Panc1 (cell line): ENCODE results near the gene ACSS1. TPM values are rescaled to one million over a fixed set of nuclear protein-coding genes. Genes with fewer than 3 reads are reported as not detected.

Source experiments
- ATAC-seq: fragments of 200-7000 bp; cut with Tn5 transposase; 2 replicates; pipeline ENCODE4 v1.9.1; 2020; ENCODE audit warnings: mild to moderate bottlenecking, moderate library complexity
- BruUV-seq: library from RNA; stranded (reverse); fragments of 400-500 nt; replicated peaks from 2 replicates; lab custom pipeline; 2021; lab: Mats Ljungman, UMichigan
- CTCF ChIA-PET: fragments of 300-600 bp; sonication (Branson Sonifier 250); formaldehyde crosslinking; loops from one replicate; lab custom pipeline; 2022; ENCODE audit warnings: antibody characterized with exemption; lab: Charles Lee
- POLR2A ChIA-PET: fragments of 300-600 bp; sonication (Branson Sonifier 250); formaldehyde crosslinking; loops from one replicate; lab custom pipeline; 2022; ENCODE audit warnings: antibody characterized with exemption; lab: Charles Lee
- DNase-seq: peaks from one replicate; pipeline ENCODE4 v3.0.0-alpha.2; 2010; ENCODE audit warnings: low read depth, low spot score
- H3K27ac ChIP-seq: 2 replicates; pipeline ENCODE4 v1.5.1; 2011; ENCODE audit warnings: mild to moderate bottlenecking, low read length, inconsistent platforms
- H3K27me3 ChIP-seq: fragments of 200-500 bp; sonication (Bioruptor generic); 2 replicates; pipeline ENCODE4 v1.6.0; 2014; ENCODE audit warnings: low read length, inconsistent platforms; ENCODE audit not compliant: control insufficient read depth, insufficient read depth
- H3K36me3 ChIP-seq: fragments of 200-500 bp; sonication (Bioruptor generic); 2 replicates; pipeline ENCODE4 v1.5.1; 2014; ENCODE audit warnings: inconsistent platforms, mild to moderate bottlenecking, low read length, moderate library complexity; ENCODE audit not compliant: control insufficient read depth, insufficient read depth
- H3K4me1 ChIP-seq: 2 replicates; pipeline ENCODE4 v1.5.1; 2011; ENCODE audit warnings: inconsistent platforms, mild to moderate bottlenecking, low read length, moderate library complexity; ENCODE audit not compliant: control insufficient read depth, insufficient read depth
- H3K4me3 ChIP-seq, 2 experiments: 2 replicates each; pipeline ENCODE4 v1.5.1; 2011 to 2012; ENCODE audit warnings: low read depth in 2 of 2, low read length in 2 of 2, mild to moderate bottlenecking in 2 of 2, inconsistent platforms in 1 of 2, moderate library complexity in 1 of 2
- H3K9me3 ChIP-seq: fragments of 200-500 bp; sonication (Bioruptor generic); 2 replicates; pipeline ENCODE4 v1.5.1; 2014; ENCODE audit warnings: low read depth, mild to moderate bottlenecking, inconsistent platforms, low read length, moderate library complexity; ENCODE audit not compliant: control insufficient read depth, insufficient read depth
- POLR2AphosphoS5 ChIP-seq: IDR thresholded peaks from 2 replicates; pipeline ENCODE4 v1.6.1; 2012; ENCODE audit warnings: mild to moderate bottlenecking, low read depth, low read length, moderate library complexity
- SIN3A ChIP-seq: IDR thresholded peaks from 2 replicates; pipeline ENCODE4 v1.6.1; 2012; ENCODE audit warnings: low read depth, mild to moderate bottlenecking, low read length, moderate library complexity, borderline replicate concordance; ENCODE audit not compliant: insufficient read depth
- TCF7L2 ChIP-seq: IDR thresholded peaks from 2 replicates; pipeline ENCODE4 v1.6.1; 2011; ENCODE audit warnings: mild to moderate bottlenecking, low read depth, low read length, inconsistent platforms
- in situ Hi-C: cut with HindIII; loops from 2 replicates; pipeline ENCODE4 v1.10.0; 2016; ENCODE audit warnings: low sequenced_read_pairs, low pct_unique_long_range_greater_than_20kb
- intact Hi-C: fragments of 100-400 bp; cut with micrococcal nuclease; formaldehyde crosslinking; loops from one replicate; pipeline ENCODE4 v1.10.0; 2022; ENCODE audit not compliant: unreplicated experiment
- total RNA-seq: library from RNA; stranded (reverse); gene quantifications from one replicate; pipeline ENCODE4 v1.2.1, GENCODE V29; 2021; ENCODE audit not compliant: unreplicated experiment
- TF ChIP-seq, protein P1 (sequence below), 2 experiments: IDR thresholded peaks; 2 replicates each; pipeline ENCODE4 v1.6.1; 2011 to 2012; ENCODE audit warnings: low read depth in 2 of 2, control low read depth in 1 of 2, low read length in 1 of 2, mild to moderate bottlenecking in 1 of 2, moderate library complexity in 1 of 2; ENCODE audit not compliant: insufficient read depth in 1 of 2
- TF ChIP-seq, protein P2 (sequence below): fragments of 450-650 bp; IDR thresholded peaks from 2 replicates; pipeline ENCODE4 v1.5.1; 2017; ENCODE audit warnings: mild to moderate bottlenecking

Gene ACSS1
- total RNA-seq, 1 experiment from 2014 or later, result 32.2 TPM

DNA sequence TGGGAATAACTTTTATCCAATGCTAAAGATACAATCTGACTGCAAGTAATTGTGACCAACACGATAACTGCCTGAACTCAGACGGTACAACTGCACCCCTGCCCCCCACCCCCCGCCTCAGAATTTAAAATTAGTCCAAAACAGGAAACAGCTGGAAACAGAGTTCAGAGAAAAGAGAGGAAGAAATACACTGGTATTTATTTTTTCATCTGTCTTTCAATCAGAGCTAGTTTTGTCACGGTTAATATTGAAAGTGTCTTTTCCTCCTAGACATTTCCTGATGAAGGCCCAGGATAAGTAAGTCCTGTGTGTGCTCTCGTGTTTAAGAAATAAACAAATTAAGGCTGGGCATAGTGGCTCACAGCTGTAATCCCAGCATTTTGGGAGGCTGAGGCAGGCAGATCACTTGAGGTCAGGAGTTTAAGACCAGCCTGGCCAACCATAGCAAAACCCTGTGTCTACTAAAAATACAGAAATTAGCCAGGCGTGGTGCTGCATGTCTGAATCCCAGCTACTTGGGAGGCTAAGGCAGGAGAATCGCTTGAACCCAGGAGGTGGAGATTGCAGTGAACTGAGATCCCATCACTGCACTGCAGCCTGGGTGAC, 21.5 kb downstream of the ACSS1 start:
- H3K27me3 ChIP-seq, result no peaks in the 10 kb centered on the region
- no TSS peak for BruUV-seq
- CTCF ChIA-PET, result no interaction called here
- no peaks in the 10 kb centered on the region for H3K36me3 ChIP-seq
- H3K4me1 ChIP-seq, result peaks cover 30% of the 10 kb centered on the region
- ATAC-seq, result no peak
- H3K9me3 ChIP-seq, result no peaks in the 10 kb centered on the region
- no peak overlapping the region for H3K4me3 ChIP-seq
- POLR2A ChIA-PET, result interaction anchor here (0.7 kb wide), 1 partner anchor 18 kb away, joined by 6 read pairs; no protein-coding TSS in a partner anchor
- DNase-seq, result no peak
- in situ Hi-C loops, result no loop called here
- TF ChIP-seq, protein P1, sequence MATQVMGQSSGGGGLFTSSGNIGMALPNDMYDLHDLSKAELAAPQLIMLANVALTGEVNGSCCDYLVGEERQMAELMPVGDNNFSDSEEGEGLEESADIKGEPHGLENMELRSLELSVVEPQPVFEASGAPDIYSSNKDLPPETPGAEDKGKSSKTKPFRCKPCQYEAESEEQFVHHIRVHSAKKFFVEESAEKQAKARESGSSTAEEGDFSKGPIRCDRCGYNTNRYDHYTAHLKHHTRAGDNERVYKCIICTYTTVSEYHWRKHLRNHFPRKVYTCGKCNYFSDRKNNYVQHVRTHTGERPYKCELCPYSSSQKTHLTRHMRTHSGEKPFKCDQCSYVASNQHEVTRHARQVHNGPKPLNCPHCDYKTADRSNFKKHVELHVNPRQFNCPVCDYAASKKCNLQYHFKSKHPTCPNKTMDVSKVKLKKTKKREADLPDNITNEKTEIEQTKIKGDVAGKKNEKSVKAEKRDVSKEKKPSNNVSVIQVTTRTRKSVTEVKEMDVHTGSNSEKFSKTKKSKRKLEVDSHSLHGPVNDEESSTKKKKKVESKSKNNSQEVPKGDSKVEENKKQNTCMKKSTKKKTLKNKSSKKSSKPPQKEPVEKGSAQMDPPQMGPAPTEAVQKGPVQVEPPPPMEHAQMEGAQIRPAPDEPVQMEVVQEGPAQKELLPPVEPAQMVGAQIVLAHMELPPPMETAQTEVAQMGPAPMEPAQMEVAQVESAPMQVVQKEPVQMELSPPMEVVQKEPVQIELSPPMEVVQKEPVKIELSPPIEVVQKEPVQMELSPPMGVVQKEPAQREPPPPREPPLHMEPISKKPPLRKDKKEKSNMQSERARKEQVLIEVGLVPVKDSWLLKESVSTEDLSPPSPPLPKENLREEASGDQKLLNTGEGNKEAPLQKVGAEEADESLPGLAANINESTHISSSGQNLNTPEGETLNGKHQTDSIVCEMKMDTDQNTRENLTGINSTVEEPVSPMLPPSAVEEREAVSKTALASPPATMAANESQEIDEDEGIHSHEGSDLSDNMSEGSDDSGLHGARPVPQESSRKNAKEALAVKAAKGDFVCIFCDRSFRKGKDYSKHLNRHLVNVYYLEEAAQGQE (IDR thresholded peaks at IDR 0.05; ENCODE audit: insufficient read depth in 1 of 2, low read depth in 2 of 2, low read length in 1 of 2), result no peak
- TF ChIP-seq SIN3A, result no peak
- TF ChIP-seq, protein P2, sequence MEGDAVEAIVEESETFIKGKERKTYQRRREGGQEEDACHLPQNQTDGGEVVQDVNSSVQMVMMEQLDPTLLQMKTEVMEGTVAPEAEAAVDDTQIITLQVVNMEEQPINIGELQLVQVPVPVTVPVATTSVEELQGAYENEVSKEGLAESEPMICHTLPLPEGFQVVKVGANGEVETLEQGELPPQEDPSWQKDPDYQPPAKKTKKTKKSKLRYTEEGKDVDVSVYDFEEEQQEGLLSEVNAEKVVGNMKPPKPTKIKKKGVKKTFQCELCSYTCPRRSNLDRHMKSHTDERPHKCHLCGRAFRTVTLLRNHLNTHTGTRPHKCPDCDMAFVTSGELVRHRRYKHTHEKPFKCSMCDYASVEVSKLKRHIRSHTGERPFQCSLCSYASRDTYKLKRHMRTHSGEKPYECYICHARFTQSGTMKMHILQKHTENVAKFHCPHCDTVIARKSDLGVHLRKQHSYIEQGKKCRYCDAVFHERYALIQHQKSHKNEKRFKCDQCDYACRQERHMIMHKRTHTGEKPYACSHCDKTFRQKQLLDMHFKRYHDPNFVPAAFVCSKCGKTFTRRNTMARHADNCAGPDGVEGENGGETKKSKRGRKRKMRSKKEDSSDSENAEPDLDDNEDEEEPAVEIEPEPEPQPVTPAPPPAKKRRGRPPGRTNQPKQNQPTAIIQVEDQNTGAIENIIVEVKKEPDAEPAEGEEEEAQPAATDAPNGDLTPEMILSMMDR, result no peak
- TF ChIP-seq TCF7L2, result no peak
- no peak for TF ChIP-seq POLR2AphosphoS5
- intact Hi-C loops, result no loop called here
- no peak overlapping the region for H3K27ac ChIP-seq

DNA sequence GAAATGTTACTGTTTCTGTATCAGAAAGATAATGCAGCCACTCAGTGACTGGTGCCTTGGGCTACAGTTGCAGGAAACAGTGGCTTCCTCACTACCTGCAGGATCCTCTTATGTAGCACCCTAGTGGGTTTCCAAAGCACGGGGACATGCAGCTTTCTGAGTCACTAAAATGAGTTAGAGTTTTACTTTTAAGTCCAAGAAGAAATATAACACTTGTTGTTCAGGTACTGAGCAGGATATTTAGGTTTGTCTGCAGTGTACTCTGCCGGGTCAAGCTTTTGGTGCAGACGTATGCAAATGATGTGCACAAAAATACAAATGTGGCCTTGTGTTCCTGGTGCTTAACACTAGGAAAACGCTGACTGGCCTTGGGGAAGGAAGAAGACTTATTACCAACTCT, 22.0 kb downstream of the ACSS1 start:
- Histone ChIP-seq H3K4me1 (peaks cover 30% of the 10 kb centered on the region), H3K27ac (no peak overlapping the region), H3K9me3 (no peaks in the 10 kb centered on the region), H3K4me3 (no peak overlapping the region), H3K36me3 (no peaks in the 10 kb centered on the region), H3K27me3 (no peaks in the 10 kb centered on the region)
- BruUV-seq, result no TSS peak
- in situ Hi-C loops (no loop called here), intact Hi-C loops (no loop called here)
- DNase-seq (no peak), ATAC-seq (no peak)
- ChIA-PET POLR2A (no interaction called here), CTCF (no interaction called here)
- TF ChIP-seq, protein P2, result no peak
- TF ChIP-seq POLR2AphosphoS5, result no peak
- TF ChIP-seq SIN3A, result no peak
- no peak for TF ChIP-seq TCF7L2
- TF ChIP-seq, protein P1 (IDR thresholded peaks at IDR 0.05; ENCODE audit: insufficient read depth in 1 of 2, low read depth in 2 of 2, low read length in 1 of 2), result no peak
